GM21619 (cell line): Measurements from ENCODE around the gene DHX57.

ENCODE experiments used
- ATAC-seq: cut with Tn5 transposase; IDR thresholded peaks from one replicate; pipeline ENCODE4 v1.9.1; 2021; ENCODE audit not compliant: unreplicated experiment

The DHX57 gene

GRCh38 chr2:38875576-38876367, at the start of gene DHX57, which contains the start of gene MORN2:
Gene DHX57, minus strand, starts transcription at chr2:38875934. Its CDS starts 7,529 bp downstream, at chr2:38868405.
Gene MORN2, plus strand, starts transcription at chr2:38875976.
- peak; percentile 100 for ATAC-seq

GRCh38 chr2:38922902-38923301, 47.2 kb upstream of the DHX57 start:
- ATAC-seq, result no peak

- ATAC-seq, result no peak
Observed at GRCh38 chr2:38922389-38922788, 46.7 kb upstream of the DHX57 start.

GRCh38 chr2:38912619-38913018, 36.9 kb upstream of the DHX57 start:
- no peak for ATAC-seq

- ATAC-seq, result no peak
Observed at GRCh38 chr2:38911191-38911590, 35.5 kb upstream of the DHX57 start.

GRCh38 chr2:38909872-38910271, 34.1 kb upstream of the DHX57 start:
- no peak for ATAC-seq

GRCh38 chr2:38907743-38908562, 32.2 kb upstream of the DHX57 start:
- peak; percentile 89 for ATAC-seq

GRCh38 chr2:38907242-38907641, 31.5 kb upstream of the DHX57 start:
- no peak for ATAC-seq

- ATAC-seq, result peak; percentile 32
Observed at GRCh38 chr2:38905251-38905650, 29.5 kb upstream of the DHX57 start.

- ATAC-seq, result no peak
Observed at GRCh38 chr2:38900726-38901125, 25.0 kb upstream of the DHX57 start.

GRCh38 chr2:38898256-38898655, 22.5 kb upstream of the DHX57 start:
- no peak for ATAC-seq

- ATAC-seq, result no peak
Observed at GRCh38 chr2:38892819-38893218, 17.1 kb upstream of the DHX57 start.

GRCh38 chr2:38889575-38889974, 13.8 kb upstream of the DHX57 start, which contains the start of gene ARHGEF33:
Gene ARHGEF33, plus strand, starts transcription at chr2:38889875. Its CDS starts 29,573 bp downstream, at chr2:38919448.
- ATAC-seq, result no peak

- ATAC-seq, result no peak
Observed at GRCh38 chr2:38889045-38889444, 13.3 kb upstream of the DHX57 start.

GRCh38 chr2:38887902-38888554, 12.3 kb upstream of the DHX57 start:
- ATAC-seq, result no peak

GRCh38 chr2:38887347-38887746, 11.6 kb upstream of the DHX57 start:
- no peak for ATAC-seq

- ATAC-seq, result no peak
Observed at GRCh38 chr2:38886063-38886462, 10.3 kb upstream of the DHX57 start.

- no peak for ATAC-seq
Observed at GRCh38 chr2:38876407-38876806, 673 bp upstream of the DHX57 start.

GRCh38 chr2:38875227-38875575, 533 bp downstream of the DHX57 start:
- ATAC-seq, result no peak

- no peak for ATAC-seq
Observed at GRCh38 chr2:38873763-38874162, 2.0 kb downstream of the DHX57 start.

GRCh38 chr2:38871432-38871831, 4.3 kb downstream of the DHX57 start:
- ATAC-seq, result no peak
